Bone marrow (tissue), 2 donors: Measurements from ENCODE around the gene ACOT11.
A peak's percentile ranks its signal among the peaks of the same experiment; 100 is the strongest.
"Not testable (repeated sequence)": the region's sequence is repeated elsewhere in the genome, so short reads cannot be mapped to it uniquely, and the experiment has no call there.

ENCODE experiments used
- DNase-seq, 2 donors: peaks; one replicate each; lab custom pipeline; 2025; lab: John Stamatoyannopoulos, UW

ACOT11 gene

DNA sequence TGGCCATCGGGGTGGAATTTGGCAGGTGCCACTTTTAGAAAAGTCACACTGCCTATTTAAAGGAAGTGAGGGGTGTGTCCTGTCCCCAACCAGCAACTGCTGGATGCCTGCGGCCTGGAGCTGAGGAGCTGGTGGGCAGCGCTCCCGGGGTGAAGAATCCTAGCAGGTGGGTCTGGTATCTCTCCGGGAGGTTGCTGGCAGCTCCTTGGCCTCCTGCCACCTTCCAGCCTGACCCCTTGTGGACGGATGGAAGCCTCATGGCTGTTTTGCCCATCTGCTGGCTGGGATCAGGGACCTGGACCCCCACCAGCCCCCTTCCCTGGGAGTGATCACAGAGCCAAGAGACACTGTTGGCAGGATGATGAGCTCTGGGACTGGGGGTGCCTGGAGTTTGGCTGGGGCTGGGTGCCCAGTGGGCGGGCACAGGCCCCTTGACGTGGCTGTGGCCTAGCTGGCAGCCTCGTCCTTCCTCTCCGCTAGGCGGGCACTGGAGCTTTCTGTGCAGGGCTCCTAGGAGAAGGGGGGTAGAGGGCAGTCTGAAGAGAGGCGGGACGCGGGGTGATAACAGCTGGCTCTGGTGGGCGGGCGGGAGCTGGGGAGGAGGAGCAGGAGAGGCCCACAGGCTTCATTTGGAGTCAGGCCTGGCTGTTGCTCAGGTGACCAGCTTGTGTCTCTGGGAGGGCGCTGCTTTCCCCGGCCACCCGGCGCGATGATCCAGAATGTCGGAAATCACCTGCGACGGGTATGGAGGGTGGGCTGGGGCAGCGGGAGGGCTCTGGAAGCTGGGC lies at the start of gene ACOT11:
ACOT11 (plus strand) TSS at position 628 of the 788 bp plus-strand sequence; CDS start at position 710, 82 bp downstream.
- DNase-seq, result peak; percentile 15 to 17

- DNase-seq, result no peak
Observed at GRCh38 chr1:54498383-54499096, 49.5 kb upstream of the ACOT11 start.

GRCh38 chr1:54499097-54499359 lies 49.0 kb upstream of the ACOT11 start:
- DNase-seq, result no peak

GRCh38 chr1:54499360-54500106 lies 48.5 kb upstream of the ACOT11 start:
- DNase-seq, result peak in 1 of 2 donors; percentile 46

- no peak for DNase-seq
Observed at GRCh38 chr1:54500107-54500431, 48.0 kb upstream of the ACOT11 start.

DNA sequence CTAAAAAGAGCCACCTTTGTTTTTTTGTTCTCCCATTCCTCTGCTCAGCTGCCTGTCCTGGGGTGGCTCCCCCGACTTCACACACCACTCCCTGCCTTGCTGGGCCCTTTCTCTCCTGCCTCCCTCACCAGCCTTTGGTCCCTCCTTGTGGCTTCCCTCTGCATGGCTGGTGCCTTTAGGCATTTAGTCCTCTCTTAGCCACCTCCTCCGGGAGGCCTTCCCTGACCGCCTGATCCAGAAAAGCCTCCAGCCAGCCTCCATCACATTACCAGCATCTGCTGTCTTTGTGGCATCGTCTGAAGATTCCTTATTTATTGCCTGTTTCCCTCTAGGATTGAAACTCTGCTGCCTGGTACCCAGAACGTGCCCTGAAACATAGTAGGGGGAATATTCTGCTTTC lies 46.2 kb upstream of the ACOT11 start:
- no peak for DNase-seq

DNA sequence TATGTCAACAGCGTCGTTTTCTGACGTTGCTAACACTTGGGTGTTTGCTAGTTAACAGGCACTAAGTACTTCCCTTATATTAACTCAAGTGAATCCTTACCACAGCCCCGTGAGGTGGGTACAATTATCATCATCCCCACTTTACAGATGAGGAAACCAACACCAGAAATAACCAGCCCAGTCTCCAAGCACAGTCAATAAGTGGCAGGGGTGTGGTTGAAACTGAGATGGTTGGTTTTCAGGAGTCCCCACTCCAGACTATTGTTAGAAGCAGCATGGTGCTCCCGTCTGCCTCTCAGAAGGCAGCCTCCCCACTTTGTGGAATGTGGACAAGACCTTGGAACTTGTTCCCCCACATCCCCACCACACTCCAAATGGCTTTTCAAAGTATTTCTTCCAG lies 45.7 kb upstream of the ACOT11 start:
- DNase-seq, result no peak

GRCh38 chr1:54506594-54506993 lies 41.4 kb upstream of the ACOT11 start:
- peak in 1 of 2 donors; percentile 11 for DNase-seq

- DNase-seq, result no peak
Observed at GRCh38 chr1:54507033-54507870, 40.8 kb upstream of the ACOT11 start.

- no peak for DNase-seq
Observed at GRCh38 chr1:54510715-54511270, 37.2 kb upstream of the ACOT11 start.

DNA sequence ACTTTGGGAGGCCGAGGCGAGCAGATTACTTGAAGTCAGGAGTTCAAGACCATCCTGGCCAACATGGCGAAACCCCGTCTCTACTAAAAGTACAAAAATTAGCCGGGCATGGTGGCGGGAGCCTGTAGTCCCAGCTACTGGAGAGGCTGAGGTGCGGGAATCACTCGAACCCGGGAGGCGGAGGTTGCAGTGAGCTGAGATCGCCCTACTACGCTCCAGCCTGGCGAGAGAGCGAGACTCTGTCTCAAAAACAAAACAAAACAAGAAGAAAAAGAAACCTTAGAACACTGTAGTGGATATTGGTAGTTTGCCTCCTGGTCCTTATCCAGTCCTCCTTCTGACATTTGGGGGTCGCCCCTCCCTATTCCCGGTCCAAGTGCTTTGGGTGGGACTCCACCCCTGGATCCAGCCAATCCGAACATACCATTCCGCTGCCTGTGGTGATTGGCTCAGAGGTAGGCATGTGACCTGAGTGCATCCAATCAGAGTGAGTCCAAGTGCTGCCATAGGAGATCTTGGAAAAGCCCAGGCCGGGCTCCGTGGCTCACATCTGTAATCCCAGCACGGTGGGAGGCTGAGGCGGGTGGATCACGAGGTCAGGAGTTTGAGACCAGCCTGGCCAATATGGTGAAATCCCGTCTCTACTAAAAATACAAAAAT lies 34.0 kb upstream of the ACOT11 start:
- not testable (repeated sequence) for DNase-seq

DNA sequence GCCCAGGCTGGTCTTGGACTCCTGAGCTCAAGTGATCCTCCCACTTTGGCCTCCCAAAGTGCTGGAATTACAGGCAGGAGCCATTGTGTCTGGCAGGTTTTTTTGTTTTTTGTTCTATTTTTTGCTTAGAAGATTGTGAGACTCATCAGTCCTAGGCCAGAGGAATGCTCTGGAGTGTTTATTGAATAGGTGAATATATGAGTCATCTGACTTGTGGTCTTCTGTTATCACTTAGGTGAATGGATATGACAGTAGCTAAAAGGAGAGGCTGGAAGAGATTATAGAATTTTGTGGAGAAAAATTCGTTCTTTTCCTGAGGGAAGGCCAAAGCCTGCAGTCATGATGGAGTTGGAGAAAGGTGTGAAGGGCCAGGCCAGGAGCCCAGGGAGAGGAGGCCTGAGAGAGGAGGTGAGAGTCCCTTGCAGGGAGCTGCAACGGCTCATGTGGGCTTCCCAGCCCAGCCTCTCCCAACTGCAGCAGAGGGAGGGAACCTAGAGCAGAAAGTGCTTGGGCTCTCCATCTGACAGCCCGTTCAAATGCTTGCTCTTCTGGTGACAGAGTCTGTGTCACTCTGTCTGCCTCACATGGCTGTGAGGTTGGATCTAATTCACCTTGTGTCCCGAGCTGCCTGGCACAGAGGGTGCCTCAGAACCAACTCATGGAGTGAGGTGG lies 31.6 kb upstream of the ACOT11 start:
- no peak for DNase-seq

DNA sequence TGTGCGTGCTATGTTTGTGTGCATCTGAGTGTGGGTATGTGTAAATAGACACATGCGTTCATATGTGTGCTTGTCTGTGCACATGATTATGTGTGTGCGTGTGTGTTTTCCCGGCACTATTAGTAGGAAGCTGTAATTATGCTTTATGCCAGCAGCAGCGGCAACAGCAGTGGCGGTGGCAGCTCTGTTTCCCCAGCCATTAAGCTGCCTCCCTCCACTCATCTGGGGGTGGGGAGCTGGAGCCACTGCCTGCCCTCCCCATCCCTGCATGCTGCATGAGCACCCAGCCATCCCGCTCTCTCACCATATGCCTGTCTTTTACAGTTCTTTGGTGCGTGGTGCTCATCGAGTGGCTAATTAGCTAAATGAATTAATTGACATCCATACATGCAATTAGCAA lies 30.5 kb upstream of the ACOT11 start:
- no peak for DNase-seq

- no peak for DNase-seq
Observed at GRCh38 chr1:54518489-54518888, 29.5 kb upstream of the ACOT11 start.

- no peak for DNase-seq
Observed at GRCh38 chr1:54519709-54520108, 28.3 kb upstream of the ACOT11 start.

- DNase-seq, result no peak
Observed at GRCh38 chr1:54520631-54521321, 27.3 kb upstream of the ACOT11 start.

- DNase-seq, result not testable (repeated sequence)
Observed at GRCh38 chr1:54526565-54526964, 21.5 kb upstream of the ACOT11 start.

DNA sequence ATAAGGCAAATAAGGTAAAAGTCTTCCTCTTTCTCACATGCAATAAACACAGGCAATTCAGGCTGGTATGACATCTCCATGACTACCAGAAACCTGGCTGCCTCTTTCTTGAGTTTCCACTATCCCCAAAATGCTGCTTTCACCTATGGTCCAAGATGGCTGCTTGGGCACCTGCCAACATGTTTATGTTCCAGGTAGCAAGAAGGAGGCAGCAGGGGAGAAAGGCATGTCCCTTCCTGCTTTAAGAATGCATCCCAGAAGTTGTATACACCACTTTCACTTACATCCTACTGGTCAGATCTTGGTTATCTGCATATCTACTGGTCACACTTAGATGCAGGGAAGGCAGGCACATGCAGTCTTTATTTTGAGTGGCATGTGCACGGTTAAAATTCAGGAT lies 19.4 kb upstream of the ACOT11 start:
- DNase-seq, result no peak

GRCh38 chr1:54532033-54532432 lies 16.0 kb upstream of the ACOT11 start:
- no peak for DNase-seq

DNA sequence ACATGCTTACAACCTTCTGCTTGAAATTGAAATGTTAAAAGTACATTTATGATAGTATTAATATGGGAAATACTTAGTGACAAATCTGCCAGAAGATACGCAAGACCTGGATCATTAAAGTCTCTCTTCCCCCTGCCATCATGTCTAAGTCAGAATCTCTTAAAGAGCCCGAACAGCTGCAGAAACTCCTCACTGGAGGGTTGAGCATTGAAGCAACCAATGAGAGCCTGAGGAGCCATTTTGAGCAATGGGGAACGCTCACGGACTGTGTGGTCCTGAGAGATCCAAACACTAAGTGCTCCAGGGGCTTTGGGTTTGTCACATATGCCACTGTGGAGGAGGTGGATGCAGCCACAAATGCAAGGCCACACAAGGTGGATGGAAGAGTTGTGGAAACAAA lies 11.4 kb upstream of the ACOT11 start:
- not testable (repeated sequence) for DNase-seq
